HCT116 (cell line): ENCODE results near the gene ERMARD. TPM values are rescaled to one million over a fixed set of nuclear protein-coding genes. Genes with fewer than 3 reads are reported as not detected.

Experiments used
- ATAC-seq: fragments of 200-7000 bp; cut with Tn5 transposase; 2 replicates; pipeline ENCODE4 v1.9.1; 2020; ENCODE audit warnings: mild to moderate bottlenecking, moderate library complexity
- BruUV-seq: library from RNA; stranded (reverse); fragments of 400-500 nt; replicated peaks from 2 replicates; lab custom pipeline; 2021; lab: Mats Ljungman, UMichigan
- CTCF ChIA-PET: fragments of 300-600 bp; sonication (Branson Sonifier 250); formaldehyde crosslinking; loops from one replicate; lab custom pipeline; 2021; ENCODE audit warnings: antibody characterized with exemption; lab: Charles Lee
- POLR2A ChIA-PET: fragments of 300-600, 350-600 bp; sonication (Branson Sonifier 250); formaldehyde crosslinking; loops from one replicate; lab custom pipeline; 2021; ENCODE audit warnings: antibody characterized with exemption; lab: Charles Lee
- RAD21 ChIA-PET, 2 experiments: fragments of 300-600 bp; sonication (Branson Sonifier 250); formaldehyde crosslinking; loops; one replicate each; lab custom pipeline; 2023; ENCODE audit warnings: low total read pairs in 2 of 2; ENCODE audit not compliant: uncharacterized antibody in 2 of 2, unreplicated experiment in 2 of 2, low non-redundant PET in 1 of 2; lab: Charles Lee
- DNase-seq: peaks from one replicate; pipeline ENCODE4 v3.0.0-alpha.2; 2010; ENCODE audit warnings: low read depth, low spot score
- H2AFZ ChIP-seq: fragments of 200-600 bp; shearing (Covaris generic), sonication (generic); 2 replicates; pipeline ENCODE4 v1.6.1; 2017; ENCODE audit warnings: low read depth, mixed run types, mixed read lengths, antibody characterized with exemption, low read length; ENCODE audit not compliant: poor library complexity, severe bottlenecking
- H3K27ac ChIP-seq: 2 replicates; pipeline ENCODE4 v1.5.1; 2012; ENCODE audit warnings: low read depth, low read length
- H3K27me3 ChIP-seq: fragments of 200-600 bp; sonication (generic); 2 replicates; pipeline ENCODE4 v1.6.1; 2016; ENCODE audit warnings: mixed run types, low read length, mixed read lengths; ENCODE audit not compliant: insufficient read depth
- H3K36me3 ChIP-seq, 2 experiments: fragments of 200-500 bp in 1 of 2; fragments of 200-600 bp in 1 of 2; sonication (Bioruptor generic) in 1 of 2; sonication (generic) in 1 of 2; 2 replicates each; pipeline versions ENCODE4 v1.5.1 to v1.6.1; 2014 to 2016; ENCODE audit warnings: low read length in 2 of 2, inconsistent platforms in 1 of 2, mixed read lengths in 1 of 2, mixed run types in 1 of 2; ENCODE audit not compliant: insufficient read depth in 2 of 2, control insufficient read depth in 1 of 2
- H3K4me1 ChIP-seq, 2 experiments: fragments of 200-600 bp in 1 of 2; sonication (generic) in 1 of 2; 2 replicates each; pipeline versions ENCODE4 v1.5.1 to v1.6.1; 2012 to 2017; ENCODE audit warnings: low read length in 2 of 2, inconsistent platforms in 1 of 2, mild to moderate bottlenecking in 1 of 2, mixed read lengths in 1 of 2, mixed run types in 1 of 2, moderate library complexity in 1 of 2; ENCODE audit not compliant: insufficient read depth in 2 of 2, control insufficient read depth in 1 of 2
- H3K4me2 ChIP-seq: fragments of 200-600 bp; sonication (generic); 2 replicates; pipeline ENCODE4 v1.6.1; 2017; ENCODE audit warnings: mixed run types, low read length, mixed read lengths
- H3K4me3 ChIP-seq, 2 experiments: fragments of 200-600 bp in 1 of 2; sonication (generic) in 1 of 2; replicated peaks in 1 of 2; 2 replicates each; pipeline ENCODE4 v1.5.1; 2011 to 2016; ENCODE audit warnings: low read length in 2 of 2, control low read depth in 1 of 2, low read depth in 1 of 2, mild to moderate bottlenecking in 1 of 2, mixed read lengths in 1 of 2, mixed run types in 1 of 2
- H3K79me2 ChIP-seq: fragments of 200-600 bp; sonication (generic); 2 replicates; pipeline ENCODE4 v1.6.1; 2017; ENCODE audit warnings: mild to moderate bottlenecking, mixed run types, low read length, moderate library complexity, mixed read lengths; ENCODE audit not compliant: insufficient read depth
- H3K9ac ChIP-seq: fragments of 200-600 bp; sonication (generic); 2 replicates; pipeline ENCODE4 v1.6.1; 2016; ENCODE audit warnings: low read length, mixed read lengths
- H3K9me2 ChIP-seq: fragments of 200-600 bp; sonication (generic), shearing (Covaris generic); 2 replicates; pipeline ENCODE4 v1.6.1; 2017; ENCODE audit warnings: mixed run types, mild to moderate bottlenecking, moderate library complexity; ENCODE audit not compliant: insufficient read depth
- H3K9me3 ChIP-seq, 2 experiments: fragments of 200-500 bp in 1 of 2; fragments of 200-600 bp in 1 of 2; sonication (Bioruptor generic) in 1 of 2; sonication (generic) in 1 of 2; 2 replicates each; pipeline ENCODE4 v1.6.1; 2014 to 2017; ENCODE audit warnings: low read length in 2 of 2, mixed read lengths in 2 of 2, inconsistent platforms in 1 of 2, low read depth in 1 of 2, mild to moderate bottlenecking in 1 of 2, mixed run types in 1 of 2, moderate library complexity in 1 of 2; ENCODE audit not compliant: control insufficient read depth in 1 of 2, insufficient read depth in 1 of 2
- H4K20me1 ChIP-seq: fragments of 200-600 bp; sonication (generic), shearing (Covaris generic); 2 replicates; pipeline ENCODE4 v1.6.1; 2017; ENCODE audit warnings: mixed run types, mild to moderate bottlenecking, moderate library complexity; ENCODE audit not compliant: insufficient read depth
- CBX3 ChIP-seq: IDR thresholded peaks from 2 replicates; pipeline ENCODE4 v1.6.1; 2012; ENCODE audit warnings: low read depth
- CTCF ChIP-seq, 3 experiments: fragments of 200-600 bp in 1 of 3; sonication (generic) in 1 of 3; IDR thresholded peaks in 2 of 3; conservative IDR thresholded peaks in 1 of 3; 2 replicates each; pipeline ENCODE4 v1.5.1; 2012 to 2017; ENCODE audit warnings: low read depth in 2 of 3, low read length in 2 of 3, antibody characterized with exemption in 1 of 3, borderline replicate concordance in 1 of 3, control low read depth in 1 of 3, mild to moderate bottlenecking in 1 of 3, mixed read lengths in 1 of 3, mixed run types in 1 of 3, moderate library complexity in 1 of 3; ENCODE audit not compliant: insufficient read depth in 1 of 3
- EGR1 ChIP-seq: IDR thresholded peaks from 2 replicates; pipeline ENCODE4 v1.6.1; 2012; ENCODE audit warnings: low read depth
- ELF1 ChIP-seq: IDR thresholded peaks from 2 replicates; pipeline ENCODE4 v1.6.1; 2012; ENCODE audit warnings: low read depth, borderline replicate concordance
- EZH2phosphoT487 ChIP-seq: fragments of 200-600 bp; IDR thresholded peaks from 2 replicates; pipeline ENCODE4 v1.6.1; 2018; ENCODE audit warnings: antibody characterized with exemption, borderline replicate concordance
- FOSL1 ChIP-seq: IDR thresholded peaks from 2 replicates; pipeline ENCODE4 v1.6.1; 2012; ENCODE audit warnings: low read depth
- POLR2A ChIP-seq: IDR thresholded peaks from 2 replicates; pipeline ENCODE4 v1.7.0; 2011; ENCODE audit warnings: borderline replicate concordance; ENCODE audit not compliant: insufficient read depth, insufficient read length; ENCODE audit errors: extremely low read depth
- RAD21 ChIP-seq: IDR thresholded peaks from 2 replicates; pipeline ENCODE4 v1.6.1; 2012; ENCODE audit warnings: low read depth, mild to moderate bottlenecking
- REST ChIP-seq: IDR thresholded peaks from 2 replicates; pipeline ENCODE4 v1.6.1; 2012; ENCODE audit warnings: low read depth
- SIN3A ChIP-seq: IDR thresholded peaks from 2 replicates; pipeline ENCODE4 v1.6.1; 2012; ENCODE audit warnings: low read depth
- SRF ChIP-seq: IDR thresholded peaks from 2 replicates; pipeline ENCODE4 v1.6.1; 2012; ENCODE audit warnings: low read depth
- YY1 ChIP-seq: IDR thresholded peaks from 2 replicates; pipeline ENCODE4 v1.6.1; 2011; ENCODE audit warnings: low read length, low read depth, moderate library complexity, mild to moderate bottlenecking; ENCODE audit not compliant: insufficient replicate concordance; ENCODE audit errors: extremely low read depth
- ZNF274 ChIP-seq: fragments of 200-500 bp; sonication (Bioruptor generic); IDR thresholded peaks from 2 replicates; pipeline ENCODE4 v1.6.1; 2014; ENCODE audit warnings: mild to moderate bottlenecking, low read depth, low read length, inconsistent platforms
- intact Hi-C: fragments of 100-400 bp; cut with micrococcal nuclease; formaldehyde crosslinking; loops from 2 replicates; pipeline ENCODE4 v1.10.0; 2022
- total RNA-seq: library from RNA; stranded (reverse); gene quantifications from one replicate; pipeline ENCODE4 v1.2.1, GENCODE V29; 2021; ENCODE audit not compliant: unreplicated experiment

The ERMARD gene
- total RNA-seq, 1 experiment from 2014 or later = 24.7 TPM

- H3K27me3 ChIP-seq = no peaks in the 10 kb centered on the region
- ATAC-seq (no peak), DNase-seq (no peak)
- H3K4me2 ChIP-seq = no peak overlapping the region
- H3K27ac ChIP-seq = no peak overlapping the region
- H3K4me1 ChIP-seq = no peaks in the 10 kb centered on the region
- BruUV-seq = no TSS peak
- H3K79me2 ChIP-seq = no peaks in the 10 kb centered on the region
- POLR2A ChIA-PET = no interaction called here
- H3K36me3 ChIP-seq = no peaks in the 10 kb centered on the region; a peak in 1 of 4 replicates
- CTCF ChIA-PET = no interaction called here
- H2AFZ ChIP-seq = no peak overlapping the region
- intact Hi-C loops = no loop called here
- RAD21 ChIA-PET = no interaction called here
- TF ChIP-seq SRF (no peak), EZH2phosphoT487 (no peak), ZNF274 (no peak), RAD21 (no peak), POLR2A (no peak), CBX3 (no peak), REST (no peak), FOSL1 (no peak), CTCF (IDR thresholded peaks at IDR 0.05 in 2 of 3, conservative IDR thresholded peaks at IDR 0.05 in 1 of 3; ENCODE audit: borderline replicate concordance in 1 of 3, insufficient read depth in 1 of 3, low read depth in 2 of 3, low read length in 2 of 3) (no peak), EGR1 (no peak), ELF1 (no peak), SIN3A (no peak), YY1 (no peak)
- no peaks in the 10 kb centered on the region for H3K9me2 ChIP-seq
- no peak overlapping the region for H3K9ac ChIP-seq
- H3K9me3 ChIP-seq = no peaks in the 10 kb centered on the region
- no peak overlapping the region for H3K4me3 ChIP-seq
- no peaks in the 10 kb centered on the region for H4K20me1 ChIP-seq
These were observed 31.5 kb downstream of the ERMARD start for GRCh38 chr6:169782966-169783365.
